ENCODE results near the gene PDCL2. TPM values are rescaled to one million over a fixed set of nuclear protein-coding genes. Genes with fewer than 3 reads are reported as not detected.

Gene PDCL2
- not detected in 2 replicates for total RNA-seq (ENCODE audit: low replicate concordance)
- long read RNA-seq = 0 reads

- no peaks in the 10 kb centered on the region for H3K4me1 Mint-ChIP-seq (ENCODE audit: unreplicated experiment)
- no peak within 1 kb of the TSS for H3K27ac Mint-ChIP-seq
- no peaks in the 10 kb centered on the region for H3K27me3 Mint-ChIP-seq
- no peak for DNase-seq (ENCODE audit: extremely low spot score, unreplicated experiment)
- H3K4me3 Mint-ChIP-seq = no peak within 1 kb of the TSS
- H3K9me3 Mint-ChIP-seq = peaks cover 4% of the 10 kb centered on the region
- TF ChIP-seq CTCF (conservative IDR thresholded peaks at IDR 0.05) = no peak
- no peaks in the 10 kb centered on the region for H3K36me3 Mint-ChIP-seq
Measured at GRCh38 chr4:55592014-55592413, at the start of gene PDCL2. Gene PDCL2, minus strand, starts transcription at chr4:55592245. Its CDS starts 136 bp downstream, at chr4:55592109.

- no peaks in the 10 kb centered on the region for H3K9me3 Mint-ChIP-seq
- H3K27me3 Mint-ChIP-seq = peaks cover 44% of the 10 kb centered on the region
- H3K27ac Mint-ChIP-seq = peak overlapping the region; percentile 4
- no peaks in the 10 kb centered on the region for H3K36me3 Mint-ChIP-seq
- no peak for TF ChIP-seq CTCF (conservative IDR thresholded peaks at IDR 0.05)
- no peak for DNase-seq (ENCODE audit: extremely low spot score, unreplicated experiment)
- peaks cover 27% of the 10 kb centered on the region for H3K4me1 Mint-ChIP-seq (ENCODE audit: unreplicated experiment)
- peak overlapping the region; percentile 37 for H3K4me3 Mint-ChIP-seq
Measured at GRCh38 chr4:55637272-55637820, 45.3 kb upstream of the PDCL2 start.

- Mint-ChIP-seq H3K36me3 (no peaks in the 10 kb centered on the region), H3K27me3 (peaks cover 47% of the 10 kb centered on the region), H3K27ac (peak overlapping the region; percentile 77), H3K4me3 (peak overlapping the region; percentile 95), H3K4me1 (ENCODE audit: unreplicated experiment) (peaks cover 27% of the 10 kb centered on the region), H3K9me3 (peaks cover 2% of the 10 kb centered on the region)
- TF ChIP-seq CTCF (conservative IDR thresholded peaks at IDR 0.05) = no peak
- no peak for DNase-seq (ENCODE audit: extremely low spot score, unreplicated experiment)
Measured at GRCh38 chr4:55636656-55636999, 44.6 kb upstream of the PDCL2 start.

- Mint-ChIP-seq H3K27me3 (peaks cover 53% of the 10 kb centered on the region), H3K36me3 (no peaks in the 10 kb centered on the region), H3K4me3 (peak within 1 kb of the TSS; percentile 95), H3K9me3 (peaks cover 5% of the 10 kb centered on the region), H3K27ac (peak within 1 kb of the TSS; percentile 77), H3K4me1 (ENCODE audit: unreplicated experiment) (peaks cover 27% of the 10 kb centered on the region)
- DNase-seq (ENCODE audit: extremely low spot score, unreplicated experiment) = peak; percentile 72
- no peak for TF ChIP-seq CTCF (conservative IDR thresholded peaks at IDR 0.05)
Measured at GRCh38 chr4:55635741-55636655, 44.0 kb upstream of the PDCL2 start, which contains the start of gene NMU. Gene NMU, minus strand, starts transcription at chr4:55636298. Its CDS starts 106 bp downstream, at chr4:55636192.

GRCh38 chr4:55635282-55635681 lies 43.2 kb upstream of the PDCL2 start:
- Mint-ChIP-seq H3K4me3 (peak overlapping the region; percentile 92), H3K4me1 (ENCODE audit: unreplicated experiment) (peaks cover 27% of the 10 kb centered on the region), H3K27me3 (peaks cover 50% of the 10 kb centered on the region), H3K27ac (no peak overlapping the region), H3K9me3 (peaks cover 5% of the 10 kb centered on the region), H3K36me3 (no peaks in the 10 kb centered on the region)
- DNase-seq (ENCODE audit: extremely low spot score, unreplicated experiment) = no peak
- TF ChIP-seq CTCF (conservative IDR thresholded peaks at IDR 0.05) = no peak

Data from type B pancreatic cell (in vitro differentiated cells).